Stimulated activated CD8-positive, alpha-beta memory T cell treated with anti-CD3 and anti-CD28 coated beads, Interleukin-12 subunit alpha, Interleukin-12 subunit beta, amount 100 ng/mL, for 1 hour (primary cell): ENCODE measurements around the gene CLDN11.

Source experiments
- DNase-seq: peaks from one replicate; pipeline ENCODE4 v3.0.0-alpha.2; 2020; ENCODE audit warnings: low read depth

The CLDN11 gene

GRCh38 chr3:170470063-170471016 lies 51.7 kb downstream of the CLDN11 start:
- no peak for DNase-seq

GRCh38 chr3:170471149-170471548 lies 52.5 kb downstream of the CLDN11 start:
- DNase-seq: no peak

GRCh38 chr3:170473358-170473757 lies 54.7 kb downstream of the CLDN11 start:
- DNase-seq: no peak

- DNase-seq: no peak
Measured at GRCh38 chr3:170475092-170475685, 56.5 kb downstream of the CLDN11 start.

GRCh38 chr3:170476291-170476690 lies 57.6 kb downstream of the CLDN11 start:
- DNase-seq: no peak

- DNase-seq: no peak
Measured at GRCh38 chr3:170477395-170477794, 58.7 kb downstream of the CLDN11 start.

- no peak for DNase-seq
Measured at GRCh38 chr3:170480111-170480510, 61.4 kb downstream of the CLDN11 start.

GRCh38 chr3:170482199-170482598 lies 63.5 kb downstream of the CLDN11 start:
- no peak for DNase-seq

GRCh38 chr3:170483485-170484262 lies 65.0 kb downstream of the CLDN11 start:
- DNase-seq: no peak
